ENCODE results near the gene DPEP3. TPM values are rescaled to one million over a fixed set of nuclear protein-coding genes. Genes with fewer than 3 reads are reported as not detected.
"Not testable (repeated sequence)": the region's sequence is repeated elsewhere in the genome, so short reads cannot be mapped to it uniquely, and the experiment has no call there.

DPEP3 gene
- polyA plus RNA-seq, 3 donors: 0.20 to 1.8 (median 0.25) TPM

DNA sequence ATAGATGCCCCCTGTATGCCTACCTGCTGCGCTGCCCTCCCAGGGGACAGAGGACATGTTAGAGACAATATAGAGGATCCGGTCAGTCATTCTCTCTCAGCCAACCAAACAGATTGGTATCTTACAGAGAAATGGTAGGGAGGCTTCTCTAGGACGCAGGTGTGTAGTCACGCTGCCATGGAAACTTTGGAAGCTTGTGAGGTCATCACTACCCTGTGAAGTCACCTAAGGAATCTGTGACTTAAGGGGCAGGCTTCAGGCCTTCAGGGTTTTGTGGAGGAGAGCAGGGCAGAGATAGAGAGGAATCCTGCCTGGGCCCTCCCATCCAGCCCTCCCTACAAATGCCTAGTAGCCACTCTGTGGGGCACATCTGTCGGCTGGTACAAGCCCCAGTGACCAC, 35.4 kb upstream of the DPEP3 start, which contains the start of gene DPEP2NB:
Gene DPEP2NB, minus strand, starts transcription at position 231 of the 400 bp plus-strand sequence. Its CDS starts 141 bp downstream, at position 90.
- no peaks in the 10 kb centered on the region for H3K79me2 ChIP-seq (ENCODE audit: insufficient read depth, low read length)
- Mint-ChIP-seq H3K36me3 (no peaks in the 10 kb centered on the region), H3K27ac (peak within 1 kb of the TSS in 1 of 7 donors; percentile 8), H3K4me3 (no peak within 1 kb of the TSS), H3K9me3 (no peaks in the 10 kb centered on the region), H3K4me1 (peaks cover 17% of the 10 kb centered on the region), H3K27me3 (ENCODE audit: low read depth in 3 of 3) (peaks cover 0 to 4% (median 0%) of the 10 kb centered on the region in 3 donors)
- 82% methylated on average over 3 of the region's 5 CpGs for WGBS (ENCODE audit: insufficient coverage)
- intact Hi-C loops (cut with micrococcal nuclease): no loop called here
- H3K36me3 ChIP-seq (replicated peaks in 1 of 2; ENCODE audit: control insufficient read depth in 1 of 2, insufficient read depth in 2 of 2, low read length in 2 of 2): no peaks in the 10 kb centered on the region
- H3K4me1 ChIP-seq (ENCODE audit: control insufficient read depth in 1 of 2, insufficient read depth in 2 of 2, low read length in 2 of 2): peaks cover 18 to 19% of the 10 kb centered on the region in 2 donors
- TF ChIP-seq, protein P1, sequence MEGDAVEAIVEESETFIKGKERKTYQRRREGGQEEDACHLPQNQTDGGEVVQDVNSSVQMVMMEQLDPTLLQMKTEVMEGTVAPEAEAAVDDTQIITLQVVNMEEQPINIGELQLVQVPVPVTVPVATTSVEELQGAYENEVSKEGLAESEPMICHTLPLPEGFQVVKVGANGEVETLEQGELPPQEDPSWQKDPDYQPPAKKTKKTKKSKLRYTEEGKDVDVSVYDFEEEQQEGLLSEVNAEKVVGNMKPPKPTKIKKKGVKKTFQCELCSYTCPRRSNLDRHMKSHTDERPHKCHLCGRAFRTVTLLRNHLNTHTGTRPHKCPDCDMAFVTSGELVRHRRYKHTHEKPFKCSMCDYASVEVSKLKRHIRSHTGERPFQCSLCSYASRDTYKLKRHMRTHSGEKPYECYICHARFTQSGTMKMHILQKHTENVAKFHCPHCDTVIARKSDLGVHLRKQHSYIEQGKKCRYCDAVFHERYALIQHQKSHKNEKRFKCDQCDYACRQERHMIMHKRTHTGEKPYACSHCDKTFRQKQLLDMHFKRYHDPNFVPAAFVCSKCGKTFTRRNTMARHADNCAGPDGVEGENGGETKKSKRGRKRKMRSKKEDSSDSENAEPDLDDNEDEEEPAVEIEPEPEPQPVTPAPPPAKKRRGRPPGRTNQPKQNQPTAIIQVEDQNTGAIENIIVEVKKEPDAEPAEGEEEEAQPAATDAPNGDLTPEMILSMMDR (IDR thresholded peaks at IDR 0.05): no peak
- no peak for DNase-seq
- no peak within 1 kb of the TSS for H3K9ac ChIP-seq (ENCODE audit: insufficient read depth, low read length, poor library complexity, severe bottlenecking)
- H3K9me3 ChIP-seq (replicated peaks in 1 of 2; ENCODE audit: control insufficient read depth in 1 of 2, insufficient read depth in 1 of 2, low read length in 2 of 2): no peaks in the 10 kb centered on the region
- H3K4me2 ChIP-seq (replicated peaks; ENCODE audit: extremely low read depth, low read length, poor library complexity, severe bottlenecking): no peak within 1 kb of the TSS
- no peak within 1 kb of the TSS for H3K4me3 ChIP-seq (replicated peaks in 1 of 3; ENCODE audit: low read depth in 2 of 3, low read length in 3 of 3)
- H3K27ac ChIP-seq (ENCODE audit: low read depth in 1 of 2, low read length in 2 of 2): no peak within 1 kb of the TSS
- no peak within 1 kb of the TSS for H2AFZ ChIP-seq (ENCODE audit: insufficient read depth, low read depth, low read length, poor library complexity, severe bottlenecking)
- no peaks in the 10 kb centered on the region for H4K20me1 ChIP-seq (ENCODE audit: insufficient read depth, low read length)
- H3K27me3 ChIP-seq (ENCODE audit: control insufficient read depth in 2 of 2, insufficient read depth in 2 of 2, low read length in 2 of 2): no peaks in the 10 kb centered on the region

DNA sequence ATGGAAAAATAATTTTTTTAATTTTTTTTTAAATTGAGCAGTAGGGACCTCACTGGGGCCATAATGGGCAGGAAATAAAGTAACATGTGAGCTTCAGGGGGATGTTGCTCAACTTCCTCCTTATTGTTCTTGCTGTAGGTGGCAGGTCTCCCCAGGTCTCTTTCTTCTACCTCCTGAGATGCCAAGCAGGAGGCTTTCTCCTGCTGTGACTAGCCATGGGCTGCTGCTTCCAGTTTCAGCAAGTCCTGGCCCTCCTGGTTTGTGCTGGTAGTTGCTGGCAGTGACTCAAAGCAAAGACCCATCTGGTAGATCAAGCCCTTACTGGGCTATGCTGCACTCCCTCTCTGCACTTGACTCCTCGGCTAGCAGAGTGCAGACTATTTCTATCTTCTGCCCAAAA, 33.1 kb upstream of the DPEP3 start:
- Histone ChIP-seq H3K9me3 (replicated peaks in 1 of 2; ENCODE audit: control insufficient read depth in 1 of 2, insufficient read depth in 1 of 2, low read length in 2 of 2) (no peaks in the 10 kb centered on the region), H3K27ac (ENCODE audit: low read depth in 1 of 2, low read length in 2 of 2) (peak overlapping the region; percentile 51 to 66), H3K4me2 (replicated peaks; ENCODE audit: extremely low read depth, low read length, poor library complexity, severe bottlenecking) (peak overlapping the region; percentile 26), H3K27me3 (ENCODE audit: control insufficient read depth in 2 of 2, insufficient read depth in 2 of 2, low read length in 2 of 2) (no peaks in the 10 kb centered on the region), H2AFZ (ENCODE audit: insufficient read depth, low read depth, low read length, poor library complexity, severe bottlenecking) (peak overlapping the region; percentile 61), H3K79me2 (ENCODE audit: insufficient read depth, low read length) (no peaks in the 10 kb centered on the region), H3K4me3 (replicated peaks in 1 of 3; ENCODE audit: low read depth in 2 of 3, low read length in 3 of 3) (peak overlapping the region in 1 of 3 experiments; percentile 32), H4K20me1 (ENCODE audit: insufficient read depth, low read length) (no peaks in the 10 kb centered on the region), H3K36me3 (replicated peaks in 1 of 2; ENCODE audit: control insufficient read depth in 1 of 2, insufficient read depth in 2 of 2, low read length in 2 of 2) (no peaks in the 10 kb centered on the region), H3K9ac (ENCODE audit: insufficient read depth, low read length, poor library complexity, severe bottlenecking) (no peak overlapping the region), H3K4me1 (ENCODE audit: control insufficient read depth in 1 of 2, insufficient read depth in 2 of 2, low read length in 2 of 2) (peaks cover 21 to 22% of the 10 kb centered on the region in 2 donors)
- H3K4me3 Mint-ChIP-seq: peak overlapping the region in 1 of 2 donors; percentile 67
- H3K27me3 Mint-ChIP-seq (ENCODE audit: low read depth in 3 of 3): peaks cover 0 to 4% (median 0%) of the 10 kb centered on the region in 3 donors
- TF ChIP-seq, protein P1 (IDR thresholded peaks at IDR 0.05): no peak
- H3K9me3 Mint-ChIP-seq: no peaks in the 10 kb centered on the region
- DNase-seq: peak in 2 of 3 donors; percentile 43 to 54
- intact Hi-C loops (cut with micrococcal nuclease): no loop called here
- H3K4me1 Mint-ChIP-seq: peaks cover 26% of the 10 kb centered on the region
- H3K27ac Mint-ChIP-seq: peak overlapping the region; percentile 62 to 94 (median 86)
- no peaks in the 10 kb centered on the region for H3K36me3 Mint-ChIP-seq
- no CpG with 5 or more reads among the region's 1 CpG for WGBS (ENCODE audit: insufficient coverage)

- not testable (repeated sequence) for H3K9me3 Mint-ChIP-seq; H4K20me1 ChIP-seq (ENCODE audit: insufficient read depth, low read length); H3K36me3 ChIP-seq (replicated peaks in 1 of 2; ENCODE audit: control insufficient read depth in 1 of 2, insufficient read depth in 2 of 2, low read length in 2 of 2); H3K27me3 ChIP-seq (ENCODE audit: control insufficient read depth in 2 of 2, insufficient read depth in 2 of 2, low read length in 2 of 2); H3K27me3 Mint-ChIP-seq (ENCODE audit: low read depth in 3 of 3); H3K79me2 ChIP-seq (ENCODE audit: insufficient read depth, low read length); H3K4me3 Mint-ChIP-seq; DNase-seq; H3K9ac ChIP-seq (ENCODE audit: insufficient read depth, low read length, poor library complexity, severe bottlenecking); H3K27ac ChIP-seq (ENCODE audit: low read depth in 1 of 2, low read length in 2 of 2); H3K27ac Mint-ChIP-seq; H3K4me2 ChIP-seq (replicated peaks; ENCODE audit: extremely low read depth, low read length, poor library complexity, severe bottlenecking); H3K4me3 ChIP-seq (replicated peaks in 1 of 3; ENCODE audit: low read depth in 2 of 3, low read length in 3 of 3); H3K9me3 ChIP-seq (replicated peaks in 1 of 2; ENCODE audit: control insufficient read depth in 1 of 2, insufficient read depth in 1 of 2, low read length in 2 of 2); H3K36me3 Mint-ChIP-seq; H2AFZ ChIP-seq (ENCODE audit: insufficient read depth, low read depth, low read length, poor library complexity, severe bottlenecking)
- peaks cover 53 to 54% of the 10 kb centered on the region in 2 donors for H3K4me1 ChIP-seq (ENCODE audit: control insufficient read depth in 1 of 2, insufficient read depth in 2 of 2, low read length in 2 of 2)
- WGBS (ENCODE audit: insufficient coverage): 51% methylated on average over 2 of the region's 4 CpGs
- intact Hi-C loops (cut with micrococcal nuclease): loop anchor here in 1 of 2 donors (2.0 kb wide), 1 partner anchor 17 kb away; no protein-coding TSS in a partner anchor
- peaks cover 48% of the 10 kb centered on the region for H3K4me1 Mint-ChIP-seq
Measured at GRCh38 chr16:68009872-68010271, 29.6 kb upstream of the DPEP3 start.

Measured in CD14-positive monocyte (primary cell).